Lung (tissue), 12 donors: ENCODE results near the gene CCDC148. TPM values are rescaled to one million over a fixed set of nuclear protein-coding genes. Genes with fewer than 3 reads are reported as not detected.

Experiments
- ATAC-seq: fragments of 200-7000 bp; cut with Tn5 transposase; one replicate; pipeline ENCODE4 v1.9.1; 2020; ENCODE audit warnings: moderate number of reproducible peaks; ENCODE audit not compliant: insufficient read depth, low FRiP score
- DNase-seq, 3 donors: peaks; one replicate each; pipeline ENCODE4 v3.0.0-alpha.2; 2013 to 2017
- H3K27ac ChIP-seq, 2 donors: one replicate each; pipeline ENCODE4 v1.5.1; 2013; ENCODE audit warnings: mild to moderate bottlenecking in 2 of 2, moderate library complexity in 2 of 2, control low read depth in 1 of 2, inconsistent platforms in 1 of 2, low read depth in 1 of 2, low read length in 1 of 2
- H3K27me3 ChIP-seq, 3 donors: one replicate each; pipeline ENCODE4 v1.5.1; 2013; ENCODE audit warnings: low read length in 2 of 3; ENCODE audit not compliant: control insufficient read depth in 3 of 3, insufficient read depth in 3 of 3
- H3K36me3 ChIP-seq, 4 donors: one replicate each; pipeline ENCODE4 v1.5.1; 2013; ENCODE audit warnings: low read length in 4 of 4, mild to moderate bottlenecking in 1 of 4, moderate library complexity in 1 of 4; ENCODE audit not compliant: control insufficient read depth in 4 of 4, insufficient read depth in 4 of 4
- H3K4me1 ChIP-seq, 5 donors: one replicate each; pipeline ENCODE4 v1.5.1; 2013; ENCODE audit warnings: low read length in 5 of 5, mild to moderate bottlenecking in 2 of 5, moderate library complexity in 1 of 5; ENCODE audit not compliant: control insufficient read depth in 5 of 5, insufficient read depth in 5 of 5
- H3K4me3 ChIP-seq: one replicate; pipeline ENCODE4 v1.5.1; 2013; ENCODE audit warnings: mild to moderate bottlenecking, control low read depth, moderate library complexity
- H3K9ac ChIP-seq, 2 donors: one replicate each; pipeline ENCODE4 v1.5.1; 2013; ENCODE audit warnings: low read length in 2 of 2, control low read depth in 1 of 2; ENCODE audit not compliant: insufficient read depth in 1 of 2
- H3K9me3 ChIP-seq, 4 donors: one replicate each; pipeline ENCODE4 v1.5.1; 2013; ENCODE audit warnings: low read length in 3 of 4, mild to moderate bottlenecking in 1 of 4, moderate library complexity in 1 of 4; ENCODE audit not compliant: control insufficient read depth in 4 of 4, insufficient read depth in 3 of 4
- CTCF ChIP-seq: IDR thresholded peaks from 2 replicates; pipeline ENCODE4 v1.5.1; 2012; ENCODE audit warnings: mild to moderate bottlenecking; ENCODE audit errors: control extremely low read depth, extremely low read depth
- WGBS, 2 donors: extraction: QIAGEN DNeasy Blood & Tissue Kit; methylation state at CpG; one replicate each; pipeline ENCODE4 v1.1.7; 2013; 5-methylcytosine and 5-hydroxymethylcytosine counted together
- polyA plus RNA-seq, 2 donors: library from polyadenylated mRNA; stranded (reverse); fragments of 200-250 nt; gene quantifications; one replicate each; pipeline ENCODE4 v1.2.1, GENCODE V29; 2013
- total RNA-seq, 2 donors: library from RNA; depleted of rRNA in 1 of 2; stranded (reverse); fragments of >200 nt in 1 of 2; gene quantifications; one replicate each; pipeline ENCODE4 v1.2.1, GENCODE V29; 2014 to 2021
- donor health status: control.
- donor health status: control.
- donor health status: Bipolar disorder and iron deficiency.
- donor health status: healthy.
- donor health status: DM: yes; HTN: yes; CAD: no.

CCDC148 gene
- total and polyA plus RNA-seq, 4 donors, result 0.61 to 8.6 (median 2.5) TPM

GRCh38 chr2:158489366-158490112 is 33.0 kb upstream of the CCDC148 start:
- H3K4me1 ChIP-seq, result peaks cover 0 to 43% (median 21%) of the 10 kb centered on the region in 5 donors
- WGBS, 2 donors, result 58 to 70% methylated on average over 6 of the region's 6 CpGs
- ATAC-seq (no peak), DNase-seq (peak; percentile 29 to 60 (median 53))
- TF ChIP-seq CTCF, result no peak
- no peaks in the 10 kb centered on the region for H3K36me3 ChIP-seq
- H3K27ac ChIP-seq, result no peak overlapping the region
- no peak overlapping the region for H3K4me3 ChIP-seq
- peak overlapping the region in 1 of 2 donors; percentile 50 for H3K9ac ChIP-seq
- H3K9me3 ChIP-seq, result no peaks in the 10 kb centered on the region
- no peaks in the 10 kb centered on the region for H3K27me3 ChIP-seq

GRCh38 chr2:158488442-158489216 is 32.1 kb upstream of the CCDC148 start:
- no peak for TF ChIP-seq CTCF
- no peak overlapping the region for H3K4me3 ChIP-seq
- H3K36me3 ChIP-seq, result no peaks in the 10 kb centered on the region
- H3K4me1 ChIP-seq, result peaks cover 0 to 40% (median 21%) of the 10 kb centered on the region in 5 donors
- DNase-seq (no peak), ATAC-seq (no peak)
- no peak overlapping the region for H3K9ac ChIP-seq
- no peaks in the 10 kb centered on the region for H3K9me3 ChIP-seq
- H3K27me3 ChIP-seq, result no peaks in the 10 kb centered on the region
- H3K27ac ChIP-seq, result no peak overlapping the region
- 77 to 78% methylated on average over 2 of the region's 2 CpGs for WGBS, 2 donors

GRCh38 chr2:158487419-158487818 is 30.9 kb upstream of the CCDC148 start:
- H3K36me3 ChIP-seq, result no peaks in the 10 kb centered on the region
- no peak overlapping the region for H3K27ac ChIP-seq
- ATAC-seq, result no peak
- H3K9me3 ChIP-seq, result no peaks in the 10 kb centered on the region
- no peak for TF ChIP-seq CTCF
- no peak overlapping the region for H3K9ac ChIP-seq
- no peak overlapping the region for H3K4me3 ChIP-seq
- peaks cover 0 to 40% (median 21%) of the 10 kb centered on the region in 5 donors for H3K4me1 ChIP-seq
- H3K27me3 ChIP-seq, result no peaks in the 10 kb centered on the region
- peak; percentile 23 to 92 (median 83) for DNase-seq
